ENCODE data around the gene XRCC5. TPM values are rescaled to one million over a fixed set of nuclear protein-coding genes. Genes with fewer than 3 reads are reported as not detected.

The XRCC5 gene
- total and polyA plus RNA-seq, 2 donors (not counting 3 experiments of a cell fraction or from before 2014, with no cell fraction given), result 267 to 319 TPM

GRCh38 chr2:216163518-216163917, 54.4 kb downstream of the XRCC5 start:
- BruUV-seq (replicated peaks), result no TSS peak
- Histone ChIP-seq H3K4me2 (ENCODE audit: insufficient read depth, low read length) (no peak overlapping the region), H4K20me1 (replicated peaks; ENCODE audit: control insufficient read depth, extremely low read depth, insufficient read depth, low read length) (no peaks in the 10 kb centered on the region), H2AFZ (ENCODE audit: low read depth, low read length) (no peak overlapping the region), H3K27me3 (ENCODE audit: control insufficient read depth in 2 of 2, insufficient read depth in 2 of 2, low read length in 2 of 2) (no peaks in the 10 kb centered on the region), H3K4me1 (ENCODE audit: control insufficient read depth, extremely low read depth, insufficient read depth, low read length) (no peaks in the 10 kb centered on the region), H3K9me1 (replicated peaks; ENCODE audit: control insufficient read depth, extremely low read depth, insufficient read depth, low read length) (no peaks in the 10 kb centered on the region), H3K36me3 (ENCODE audit: control insufficient read depth in 2 of 2, extremely low read depth in 1 of 2, insufficient read depth in 2 of 2, low read length in 2 of 2) (peaks cover 35 to 42% of the 10 kb centered on the region in 2 experiments), H3K9me3 (replicated peaks; ENCODE audit: control insufficient read depth, insufficient read depth, low read length) (no peaks in the 10 kb centered on the region), H3K79me2 (ENCODE audit: control insufficient read depth, insufficient read depth, low read length) (peaks cover 11% of the 10 kb centered on the region), H3K27ac (ENCODE audit: insufficient read depth, low read depth, low read length) (no peak overlapping the region), H3K9ac (replicated peaks; ENCODE audit: extremely low read depth, insufficient read depth, low read length) (no peak overlapping the region), H3K4me3 (replicated peaks in 1 of 3; ENCODE audit: insufficient read depth in 1 of 3, low read depth in 1 of 3, low read length in 3 of 3) (no peak overlapping the region)
- FAIRE-seq (no peak), DNase-seq (ENCODE audit: low read depth, low spot score) (no peak)
- ChIA-PET POLR2A (no interaction called here), CTCF (interaction anchor here (1.2 kb wide), 1 partner anchor 14 kb away, joined by 5 read pairs; no protein-coding TSS in a partner anchor)
- dilution Hi-C loops (cut with MboI; ENCODE audit: extremely low pct_ligation_motif_present, low sequenced_read_pairs) (no loop called here), intact Hi-C loops (cut with micrococcal nuclease) (no loop called here)
- TF ChIP-seq GATA2 (IDR thresholded peaks at IDR 0.05; ENCODE audit: insufficient read depth, insufficient read length, low read depth, low read length) (no peak), MYC (IDR thresholded peaks at IDR 0.05; ENCODE audit: low read depth, low read length) (no peak), POLR2A (IDR thresholded peaks at IDR 0.05; ENCODE audit: low read depth, low read length) (no peak), JUN (IDR thresholded peaks at IDR 0.05; ENCODE audit: borderline replicate concordance, insufficient read depth, insufficient read length, low read depth) (no peak), POLR2AphosphoS5 (IDR thresholded peaks at IDR 0.05; ENCODE audit: insufficient read depth, low read depth, low read length) (no peak), EZH2 (IDR thresholded peaks at IDR 0.05; ENCODE audit: borderline replicate concordance, low read depth, low read length, severe bottlenecking) (no peak), FOS (IDR thresholded peaks at IDR 0.05; ENCODE audit: borderline replicate concordance, insufficient read depth, low read length) (no peak)
- TF ChIP-seq, protein P1, sequence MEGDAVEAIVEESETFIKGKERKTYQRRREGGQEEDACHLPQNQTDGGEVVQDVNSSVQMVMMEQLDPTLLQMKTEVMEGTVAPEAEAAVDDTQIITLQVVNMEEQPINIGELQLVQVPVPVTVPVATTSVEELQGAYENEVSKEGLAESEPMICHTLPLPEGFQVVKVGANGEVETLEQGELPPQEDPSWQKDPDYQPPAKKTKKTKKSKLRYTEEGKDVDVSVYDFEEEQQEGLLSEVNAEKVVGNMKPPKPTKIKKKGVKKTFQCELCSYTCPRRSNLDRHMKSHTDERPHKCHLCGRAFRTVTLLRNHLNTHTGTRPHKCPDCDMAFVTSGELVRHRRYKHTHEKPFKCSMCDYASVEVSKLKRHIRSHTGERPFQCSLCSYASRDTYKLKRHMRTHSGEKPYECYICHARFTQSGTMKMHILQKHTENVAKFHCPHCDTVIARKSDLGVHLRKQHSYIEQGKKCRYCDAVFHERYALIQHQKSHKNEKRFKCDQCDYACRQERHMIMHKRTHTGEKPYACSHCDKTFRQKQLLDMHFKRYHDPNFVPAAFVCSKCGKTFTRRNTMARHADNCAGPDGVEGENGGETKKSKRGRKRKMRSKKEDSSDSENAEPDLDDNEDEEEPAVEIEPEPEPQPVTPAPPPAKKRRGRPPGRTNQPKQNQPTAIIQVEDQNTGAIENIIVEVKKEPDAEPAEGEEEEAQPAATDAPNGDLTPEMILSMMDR (IDR thresholded peaks at IDR 0.05; ENCODE audit: extremely low read depth in 1 of 2, insufficient read depth in 1 of 2, low read depth in 1 of 2, low read length in 2 of 2), result no peak
- TF ChIP-seq, protein P2, sequence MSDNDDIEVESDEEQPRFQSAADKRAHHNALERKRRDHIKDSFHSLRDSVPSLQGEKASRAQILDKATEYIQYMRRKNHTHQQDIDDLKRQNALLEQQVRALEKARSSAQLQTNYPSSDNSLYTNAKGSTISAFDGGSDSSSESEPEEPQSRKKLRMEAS (IDR thresholded peaks at IDR 0.05; ENCODE audit: insufficient read depth, insufficient read length), result no peak

Measured in endothelial cell of umbilical vein (primary cell).